ENCODE data around the gene PALLD. TPM values are rescaled to one million over a fixed set of nuclear protein-coding genes. Genes with fewer than 3 reads are reported as not detected.

Gene PALLD
- total RNA-seq, 1 experiment from 2014 or later, result 18.3 TPM

GRCh38 chr4:168615294-168616065, 118.6 kb downstream of the PALLD start:
- Histone ChIP-seq H3K79me1 (ENCODE audit: insufficient read depth, low read depth, low read length, poor library complexity, severe bottlenecking) (no peaks in the 10 kb centered on the region), H4K8ac (replicated peaks; ENCODE audit: insufficient read length, low read depth, low read length) (no peak overlapping the region), H2AFZ (ENCODE audit: low read length) (no peak overlapping the region), H2AK5ac (ENCODE audit: insufficient read length, low read length) (no peak overlapping the region), H4K5ac (ENCODE audit: insufficient read length, low read depth, low read length) (no peak overlapping the region), H3K4me2 (ENCODE audit: insufficient read depth, insufficient read length, low read length) (no peak overlapping the region), H3K23me2 (ENCODE audit: insufficient read length, low read depth, low read length, poor library complexity, severe bottlenecking) (no peaks in the 10 kb centered on the region), H2BK20ac (ENCODE audit: low read depth, low read length, poor library complexity, severe bottlenecking) (no peak overlapping the region), H3T11ph (ENCODE audit: low read length) (no peak overlapping the region), H2BK12ac (ENCODE audit: insufficient read length, low read depth, low read length) (no peak overlapping the region), H4K20me1 (ENCODE audit: control insufficient read depth, insufficient read depth, insufficient read length) (no peaks in the 10 kb centered on the region), H3K56ac (ENCODE audit: insufficient read length, low read depth, low read length) (no peak overlapping the region), H2BK120ac (ENCODE audit: low read depth, low read length, poor library complexity, severe bottlenecking) (no peak overlapping the region), H3K27ac (ENCODE audit: insufficient read length, low read depth, low read length) (no peak overlapping the region), H3K4me1 (ENCODE audit: insufficient read depth, low read length) (peaks cover 8% of the 10 kb centered on the region), H3K79me2 (ENCODE audit: insufficient read depth, low read length) (peaks cover 1% of the 10 kb centered on the region; the same call in 1 of the 2 replicates), H3K9me3 (ENCODE audit: control insufficient read depth, low read depth, low read length) (no peaks in the 10 kb centered on the region), H3K14ac (ENCODE audit: insufficient read depth, low read length) (no peak overlapping the region), H2BK15ac (ENCODE audit: low read depth, low read length) (no peak overlapping the region), H2BK5ac (ENCODE audit: insufficient read length, low read length) (no peak overlapping the region), H3K27me3 (ENCODE audit: insufficient read depth, low read length) (no peaks in the 10 kb centered on the region), H3K4ac (ENCODE audit: low read depth, low read length) (no peak overlapping the region), H3K18ac (ENCODE audit: insufficient read length, low read depth, low read length) (no peak overlapping the region), H4K91ac (ENCODE audit: insufficient read length, low read depth, low read length) (no peak overlapping the region), H3K23ac (ENCODE audit: insufficient read length, low read depth, low read length) (no peak overlapping the region), H3K9ac (ENCODE audit: extremely low read depth, insufficient read length, low read length) (no peak overlapping the region)
- no CpG with 5 or more reads among the region's 5 CpGs for WGBS (ENCODE audit: extremely low coverage, insufficient read length, low lambda C conversion rate)
- no peaks in the 10 kb centered on the region for H3K27me3 Mint-ChIP-seq (ENCODE audit: low read depth)
- no peaks in the 10 kb centered on the region for H3K36me3 Mint-ChIP-seq (ENCODE audit: insufficient read depth in 1 of 3, low read depth in 3 of 3)
- H3K4me3 Mint-ChIP-seq, result no peak overlapping the region
- no peak for TF ChIP-seq CTCF (conservative IDR thresholded peaks at IDR 0.05)
- H3K4me1 Mint-ChIP-seq, result peaks cover 27 to 31% of the 10 kb centered on the region in 2 experiments
- DNase-seq, result no peak
- H3K27ac Mint-ChIP-seq, result peak overlapping the region in 2 of 3 experiments; percentile 73 to 81; a peak in 5 of 7 replicates
- no peaks in the 10 kb centered on the region for H3K9me3 Mint-ChIP-seq

Measured in H9 (cell line).